DMS153 treated with DMSO at 0.1 percent for 48 hours (cell line): Measurements from ENCODE around the gene TEX13C.
"Not testable (repeated sequence)": the region's sequence is repeated elsewhere in the genome, so short reads cannot be mapped to it uniquely, and the experiment has no call there.

ENCODE experiments used
- DNase-seq: peaks from one replicate; lab custom pipeline; 2025; ENCODE audit not compliant: unreplicated experiment; lab: John Stamatoyannopoulos, UW

TEX13C gene

DNA sequence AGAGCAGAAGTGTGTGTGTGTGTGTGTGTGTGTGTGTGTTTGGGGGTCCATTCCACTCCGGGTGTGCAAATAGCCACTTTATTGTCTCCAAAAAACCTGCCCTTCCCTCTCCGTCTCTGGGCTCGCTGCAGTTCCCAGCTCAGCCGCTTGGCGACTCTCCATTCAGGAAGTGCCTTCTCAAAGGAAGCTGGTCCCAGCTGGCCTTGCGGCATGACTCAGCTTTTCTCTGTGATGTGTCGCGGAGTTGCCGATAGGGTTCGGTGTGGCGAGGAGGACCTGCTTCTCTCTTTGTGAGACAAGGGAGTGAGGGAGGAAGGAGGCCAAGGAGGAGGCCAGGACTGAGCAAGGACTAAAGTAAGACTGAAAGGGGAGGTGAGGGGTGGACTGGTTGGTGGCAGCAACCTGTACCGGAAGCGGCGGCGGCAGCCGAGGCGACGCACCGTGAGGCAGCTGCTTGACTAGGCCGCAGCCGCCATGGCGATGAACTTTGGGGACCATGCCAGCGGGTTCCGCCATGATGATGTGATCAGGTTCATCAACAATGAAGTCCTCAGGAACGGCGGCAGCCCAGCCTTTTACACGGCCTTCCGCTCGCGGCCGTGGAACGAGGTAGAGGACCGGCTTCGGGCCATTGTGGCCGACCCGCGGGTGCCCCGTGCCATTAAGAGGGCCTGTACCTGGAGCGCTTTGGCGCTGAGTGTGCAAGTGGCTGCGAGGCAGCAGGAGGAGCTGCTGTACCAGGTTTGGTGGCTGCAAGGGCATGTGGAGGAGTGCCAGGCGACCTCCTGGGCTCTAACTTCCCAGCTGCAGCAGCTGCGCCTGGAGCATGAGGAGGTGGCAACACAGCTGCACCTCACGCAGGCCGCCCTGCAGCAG, at the start of gene TEX13C:
TSS of gene TEX13C (plus strand) at position 226 of the 876 bp plus-strand sequence. CDS start at position 475, 249 bp downstream.
- no peak for DNase-seq

DNA sequence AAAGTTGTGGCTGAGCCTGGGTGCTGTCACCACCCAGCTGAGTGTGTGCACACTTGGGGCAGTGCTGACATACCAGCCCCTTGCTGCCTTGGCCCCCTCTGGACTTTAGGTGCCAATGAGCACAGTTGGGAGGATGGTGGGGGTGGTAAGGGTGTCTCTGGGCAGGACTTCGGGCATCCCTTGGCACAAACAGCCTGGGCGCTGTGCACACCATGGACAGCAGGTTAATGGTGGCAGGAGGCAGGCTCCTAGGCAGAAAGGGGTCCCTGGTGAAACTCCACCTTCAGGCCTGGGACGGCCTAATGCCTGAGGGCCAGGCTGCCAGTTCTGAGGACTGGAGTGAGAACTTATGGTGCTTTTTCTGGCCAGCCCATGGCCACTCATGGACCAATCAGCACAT, 32.4 kb upstream of the TEX13C start:
- DNase-seq, result no peak

GRCh38 chrX:125288343-125288742, 31.3 kb upstream of the TEX13C start:
- DNase-seq, result no peak

DNA sequence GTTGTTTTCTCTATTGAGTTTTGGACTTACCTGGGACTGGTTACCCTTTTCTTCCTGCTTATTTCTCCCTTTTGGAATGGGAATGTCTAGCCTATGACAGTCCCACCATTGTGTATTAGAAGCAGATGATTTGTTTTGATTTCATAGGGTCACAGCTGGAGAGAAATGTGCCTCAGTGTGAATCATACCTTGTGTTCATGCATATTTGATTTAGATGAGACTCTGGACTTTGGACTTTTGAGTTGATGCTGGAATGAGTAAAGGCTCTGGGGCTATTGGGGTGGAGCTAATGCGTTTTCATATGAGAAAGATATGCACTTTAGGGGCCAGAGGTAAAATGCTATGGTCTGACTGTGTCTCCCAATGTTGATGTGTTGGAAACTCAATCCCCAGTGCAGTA, 30.5 kb upstream of the TEX13C start:
- no peak for DNase-seq

- DNase-seq, result no peak
Observed at GRCh38 chrX:125289920-125290319, 29.8 kb upstream of the TEX13C start.

DNA sequence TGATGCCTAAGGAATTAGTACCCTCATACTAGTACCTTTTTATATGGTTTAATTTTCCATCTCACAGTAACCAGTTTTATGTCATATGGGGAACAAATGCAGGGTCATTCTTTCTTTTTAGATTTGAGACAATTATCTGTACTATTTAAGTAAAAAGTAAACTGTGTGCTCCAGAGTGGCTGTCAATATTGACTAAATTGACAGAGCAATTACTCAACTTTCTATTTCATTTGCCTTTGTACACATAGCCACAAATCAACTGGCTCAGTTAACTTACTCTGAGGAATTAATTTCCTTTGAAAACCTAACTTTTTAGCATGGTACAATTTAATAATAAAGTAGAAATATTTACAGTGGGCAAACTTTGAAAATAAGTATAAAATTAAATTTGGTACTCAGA, 28.5 kb upstream of the TEX13C start:
- DNase-seq, result no peak

DNA sequence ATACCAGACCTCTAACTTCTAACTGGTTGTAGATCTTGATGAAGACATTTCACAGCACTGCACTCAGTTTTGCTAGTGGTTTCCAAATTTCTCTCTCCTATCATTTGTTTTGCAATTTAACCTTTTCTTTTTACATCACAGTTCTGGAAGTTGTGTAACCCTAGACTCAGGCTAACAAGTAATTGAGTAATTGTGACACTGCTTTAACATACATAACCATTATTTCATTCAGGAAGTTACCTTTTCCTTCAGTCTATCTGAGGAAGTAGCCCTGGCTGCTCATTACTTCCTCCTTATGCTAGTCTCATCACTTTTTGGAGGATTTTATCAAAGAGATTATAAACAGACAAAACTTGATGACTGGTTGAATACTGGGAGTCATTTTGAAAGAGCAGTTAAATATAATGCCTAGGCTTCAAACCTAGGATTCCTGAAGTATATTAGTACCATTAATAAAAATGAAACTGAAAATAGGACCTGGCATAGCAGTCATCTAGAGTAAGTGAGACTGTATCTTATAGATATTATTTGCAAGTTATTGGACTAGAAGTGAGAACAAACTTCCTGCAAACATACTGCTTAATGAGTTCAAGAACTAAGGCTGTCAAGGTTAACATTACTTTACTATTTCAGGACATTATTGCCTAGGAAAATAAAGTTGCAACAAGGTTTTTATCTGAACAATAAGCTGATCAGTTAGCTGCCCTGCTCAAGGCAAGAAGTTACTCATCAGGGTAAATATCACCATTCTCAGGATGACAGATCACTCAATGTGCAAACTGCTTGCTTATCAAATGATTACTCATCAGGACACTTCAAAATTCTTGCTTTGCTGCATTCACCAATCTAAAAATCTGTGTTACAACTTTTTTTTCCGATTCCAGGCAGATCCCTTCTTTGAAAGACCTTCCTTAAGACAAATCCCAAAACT, 25.6 kb upstream of the TEX13C start:
- DNase-seq, result no peak

DNA sequence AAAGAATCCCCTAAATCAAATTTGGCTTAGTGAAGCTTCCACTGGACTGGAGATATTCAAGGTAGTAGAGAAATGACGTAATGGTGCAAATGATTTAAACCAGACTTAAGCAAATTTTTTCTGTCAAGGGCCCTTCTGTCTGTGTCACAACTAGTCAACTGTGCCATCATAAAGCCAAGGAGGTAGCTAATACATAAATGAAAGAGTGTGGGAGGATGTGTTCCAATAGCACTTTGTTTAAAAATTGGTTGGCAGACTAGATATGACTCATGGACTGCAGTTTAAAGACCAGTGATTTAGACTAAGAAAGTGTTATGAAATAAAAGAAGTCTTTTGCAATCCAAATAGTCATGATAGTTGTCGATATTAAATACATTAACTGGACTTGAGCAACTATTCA, 24.3 kb upstream of the TEX13C start:
- no peak for DNase-seq

DNA sequence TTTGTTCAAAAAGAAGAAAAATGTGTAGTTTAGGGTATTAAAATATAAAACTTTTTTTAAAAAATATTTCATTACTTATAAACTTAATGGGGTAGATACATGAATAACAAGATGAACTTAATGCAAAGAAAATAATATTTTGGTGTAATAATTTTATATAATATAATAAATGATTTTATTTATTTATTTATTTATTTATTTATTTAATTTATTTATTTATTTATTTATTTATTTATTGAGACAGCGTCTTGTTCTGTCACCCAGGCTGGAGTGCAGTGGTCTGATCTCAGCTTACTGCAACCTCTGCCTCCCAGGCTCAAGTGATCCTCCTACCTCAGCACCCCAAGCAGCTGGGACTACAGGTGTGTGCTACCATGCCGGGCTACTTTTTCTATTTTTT, 20.8 kb upstream of the TEX13C start:
- DNase-seq, result no peak

- no peak for DNase-seq
Observed at GRCh38 chrX:125306335-125306866, 13.3 kb upstream of the TEX13C start.

GRCh38 chrX:125308653-125309052, 11.0 kb upstream of the TEX13C start:
- DNase-seq, result no peak

DNA sequence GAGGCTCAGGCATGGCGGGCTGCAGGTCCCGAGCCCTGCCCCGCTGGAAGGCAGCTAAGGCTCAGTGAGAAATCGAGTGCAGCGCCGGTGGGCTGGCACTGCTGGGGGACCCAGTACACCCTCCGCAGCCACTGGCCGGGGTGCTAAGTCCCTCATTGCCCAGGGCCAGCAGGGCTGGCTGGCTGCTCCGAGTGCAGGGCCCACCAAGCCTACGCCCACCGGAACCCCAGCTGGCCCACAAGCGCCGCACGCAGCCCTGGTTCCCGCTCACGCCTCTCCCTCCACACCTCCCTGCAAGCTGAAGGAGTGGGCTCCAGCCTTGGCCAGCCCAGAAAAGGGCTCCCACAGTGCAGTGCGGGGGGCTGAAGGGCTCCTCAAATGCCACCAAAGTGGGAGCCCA, 505 bp upstream of the TEX13C start:
- DNase-seq, result not testable (repeated sequence)

DNA sequence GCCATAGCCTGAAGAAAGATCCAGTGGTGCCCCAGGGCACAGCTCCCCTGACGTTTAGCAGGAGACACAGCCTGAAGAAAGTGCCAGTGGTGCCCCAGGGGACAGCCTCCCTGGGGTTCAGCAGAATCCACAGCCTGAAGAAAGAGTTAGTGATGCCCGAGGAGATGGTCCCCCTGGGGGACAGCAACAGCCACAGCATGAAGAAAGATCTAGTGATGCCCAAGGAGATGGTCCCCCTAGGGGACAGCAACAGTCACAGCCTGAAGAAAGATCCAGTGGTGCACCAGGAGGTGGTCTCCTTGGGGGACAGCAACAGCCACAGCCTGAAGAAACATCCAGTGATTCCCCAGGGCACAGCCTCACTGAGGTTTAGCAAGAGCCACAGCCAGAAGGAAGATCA, 2.8 kb downstream of the TEX13C start:
- DNase-seq, result no peak

DNA sequence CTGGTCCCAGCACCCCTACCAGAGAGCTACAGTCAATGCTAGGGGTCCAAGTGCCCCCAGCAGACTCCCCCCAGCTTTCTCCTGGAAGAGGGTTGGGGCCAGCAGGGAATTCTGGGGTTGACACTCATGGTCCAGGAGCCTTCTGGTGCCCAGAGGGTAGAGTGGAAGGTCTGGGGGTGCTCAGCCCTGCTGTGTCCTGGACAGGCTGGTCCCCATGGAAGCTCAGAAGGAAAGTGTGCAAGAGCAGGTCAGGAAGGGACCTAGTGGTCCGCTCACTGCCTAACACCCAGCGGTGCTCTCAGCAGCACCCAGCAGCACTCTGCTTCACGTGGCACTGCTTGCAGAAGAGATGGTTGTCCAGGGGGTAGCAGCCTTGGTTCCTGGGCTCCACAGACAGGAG, 6.9 kb downstream of the TEX13C start:
- no peak for DNase-seq

DNA sequence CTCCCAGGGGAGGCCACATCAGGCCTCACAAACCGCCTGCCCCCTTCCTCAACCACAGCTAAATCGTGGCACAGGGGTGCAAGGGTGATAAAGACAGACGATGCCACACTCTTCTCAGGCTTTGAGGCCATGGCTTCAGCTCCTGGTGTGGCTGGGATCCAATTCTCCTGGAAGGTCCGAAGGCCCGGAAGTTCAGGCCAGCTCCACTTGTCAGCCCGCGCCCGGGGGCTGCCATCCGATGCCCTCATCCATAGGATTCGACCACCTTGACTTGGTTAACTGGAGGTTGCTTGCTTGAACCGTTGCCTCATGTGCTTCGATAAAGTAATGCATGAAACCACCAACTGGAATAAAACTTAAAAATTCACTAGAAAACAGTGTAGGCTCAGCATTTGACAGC, 8.2 kb downstream of the TEX13C start:
- DNase-seq, result no peak

DNA sequence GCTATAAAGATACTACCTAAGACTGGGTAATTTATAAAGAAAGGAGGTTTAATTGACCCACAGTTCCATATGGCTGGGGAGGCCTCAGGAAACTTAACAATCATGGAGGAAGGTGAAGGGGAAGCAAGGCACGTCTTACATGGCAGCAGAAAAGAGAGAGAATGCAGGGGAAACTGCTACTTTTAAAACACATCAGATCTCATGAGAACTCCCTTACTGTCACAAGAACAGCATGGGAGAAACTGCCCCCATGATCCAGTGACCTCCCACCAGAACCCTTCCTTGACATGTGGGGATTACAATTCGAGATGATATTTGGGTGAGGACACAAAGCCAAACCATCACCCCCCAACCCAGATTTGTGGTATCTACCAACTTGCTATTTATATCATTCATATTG, 13.9 kb downstream of the TEX13C start:
- DNase-seq, result no peak

DNA sequence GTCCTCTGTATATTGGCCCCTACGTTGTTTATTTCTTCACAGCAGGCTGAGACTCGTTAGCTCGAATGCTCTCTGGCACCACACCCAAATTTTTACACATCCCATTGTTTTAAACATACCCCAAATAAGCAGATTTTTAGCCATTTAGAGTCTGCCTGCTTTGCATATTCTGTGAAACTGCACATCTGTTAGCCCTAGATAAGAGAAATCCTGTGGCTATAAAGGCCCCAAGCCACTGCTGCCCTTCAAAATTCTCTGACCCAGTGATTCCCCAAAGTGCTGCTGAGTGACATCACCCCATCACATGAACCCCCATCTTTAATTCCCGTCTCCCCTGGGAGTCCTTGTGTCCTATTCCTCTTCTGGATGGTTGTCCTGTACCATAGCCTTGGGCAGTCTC, 20.8 kb downstream of the TEX13C start:
- no peak for DNase-seq

DNA sequence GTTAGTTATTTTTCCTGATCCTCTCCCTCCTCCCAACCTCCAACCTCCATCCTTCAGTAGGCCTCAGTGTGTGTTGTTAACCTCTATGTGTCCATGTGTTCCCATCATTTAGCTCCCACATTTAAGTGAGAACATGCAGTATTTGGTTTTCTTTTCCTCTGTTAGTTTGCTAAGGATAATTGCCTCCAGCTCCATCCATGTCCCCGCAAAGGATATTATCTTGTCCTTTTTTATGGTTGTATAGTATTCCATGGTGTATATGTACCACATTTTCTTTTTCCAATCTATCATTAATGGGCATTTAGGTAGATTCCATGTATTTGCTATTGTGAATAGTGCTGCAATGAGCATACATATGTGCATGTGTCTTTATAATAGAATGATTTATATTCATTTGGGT, 54.5 kb downstream of the TEX13C start:
- no peak for DNase-seq
